Gastroesophageal sphincter (tissue), 3 donors: ENCODE results near the gene F11.

Experiments used
- EP300 ChIP-seq: sonication (generic); formaldehyde crosslinking; IDR thresholded peaks from one replicate; pipeline ENCODE4 v1.6.1; 2017; ENCODE audit warnings: antibody characterized with exemption, mild to moderate bottlenecking
- POLR2A ChIP-seq, 2 donors: fragments of 450-650 bp; IDR thresholded peaks; one replicate each; pipeline ENCODE4 v1.6.1; 2017; ENCODE audit warnings: antibody characterized with exemption in 2 of 2, mild to moderate bottlenecking in 2 of 2, moderate library complexity in 1 of 2
- POLR2AphosphoS5 ChIP-seq: sonication (generic); formaldehyde crosslinking; IDR thresholded peaks from one replicate; pipeline ENCODE4 v1.6.1; 2017; ENCODE audit warnings: antibody characterized with exemption
- TF ChIP-seq, protein P1 (sequence below), 4 experiments: fragments of 200-600 bp in 2 of 4; fragments of 450-650 bp in 2 of 4; sonication (generic) in 1 of 4; IDR thresholded peaks; one replicate each; pipeline ENCODE4 v1.5.1; 2017 to 2019; ENCODE audit warnings: antibody characterized with exemption in 4 of 4, mild to moderate bottlenecking in 2 of 4, moderate library complexity in 2 of 4

DNA sequence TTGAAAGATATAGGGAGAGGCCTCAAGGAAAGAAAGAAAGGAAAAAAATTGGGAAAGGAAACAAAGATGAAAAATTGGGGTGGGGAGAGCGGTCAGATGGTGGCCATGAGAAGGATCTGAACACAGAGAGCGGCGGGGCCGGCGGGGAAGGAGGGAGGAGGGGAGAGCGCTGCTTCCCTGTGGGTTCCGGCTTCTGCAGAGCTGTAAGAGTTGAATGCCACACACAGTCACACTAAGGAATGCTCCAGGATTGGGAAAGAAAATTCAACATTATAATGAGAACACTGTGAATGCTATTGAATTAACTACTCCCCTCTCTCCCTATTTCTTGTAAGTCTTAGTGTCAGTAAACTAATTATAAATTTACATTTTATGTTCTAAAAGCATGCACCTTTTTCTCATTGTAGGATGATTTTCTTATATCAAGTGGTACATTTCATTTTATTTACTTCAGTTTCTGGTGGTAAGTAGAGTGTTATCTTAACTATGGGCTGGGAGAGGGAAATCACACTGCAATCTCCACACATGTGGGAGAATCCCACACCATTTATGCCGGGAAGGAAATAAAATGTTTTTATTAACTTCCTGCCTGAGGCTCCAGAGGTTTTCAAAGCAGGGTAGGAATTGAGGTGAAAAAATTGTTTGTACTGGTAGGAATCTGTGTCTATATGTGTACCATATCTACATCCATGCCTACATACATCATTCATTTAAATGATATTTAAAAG, 904 bp downstream of the F11 start:
- TF ChIP-seq, protein P1, sequence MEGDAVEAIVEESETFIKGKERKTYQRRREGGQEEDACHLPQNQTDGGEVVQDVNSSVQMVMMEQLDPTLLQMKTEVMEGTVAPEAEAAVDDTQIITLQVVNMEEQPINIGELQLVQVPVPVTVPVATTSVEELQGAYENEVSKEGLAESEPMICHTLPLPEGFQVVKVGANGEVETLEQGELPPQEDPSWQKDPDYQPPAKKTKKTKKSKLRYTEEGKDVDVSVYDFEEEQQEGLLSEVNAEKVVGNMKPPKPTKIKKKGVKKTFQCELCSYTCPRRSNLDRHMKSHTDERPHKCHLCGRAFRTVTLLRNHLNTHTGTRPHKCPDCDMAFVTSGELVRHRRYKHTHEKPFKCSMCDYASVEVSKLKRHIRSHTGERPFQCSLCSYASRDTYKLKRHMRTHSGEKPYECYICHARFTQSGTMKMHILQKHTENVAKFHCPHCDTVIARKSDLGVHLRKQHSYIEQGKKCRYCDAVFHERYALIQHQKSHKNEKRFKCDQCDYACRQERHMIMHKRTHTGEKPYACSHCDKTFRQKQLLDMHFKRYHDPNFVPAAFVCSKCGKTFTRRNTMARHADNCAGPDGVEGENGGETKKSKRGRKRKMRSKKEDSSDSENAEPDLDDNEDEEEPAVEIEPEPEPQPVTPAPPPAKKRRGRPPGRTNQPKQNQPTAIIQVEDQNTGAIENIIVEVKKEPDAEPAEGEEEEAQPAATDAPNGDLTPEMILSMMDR (IDR thresholded peaks at IDR 0.05), result no peak
- no peak for TF ChIP-seq POLR2A (IDR thresholded peaks at IDR 0.05)
- TF ChIP-seq EP300, result no peak
- no peak for TF ChIP-seq POLR2AphosphoS5
